Esophagus muscularis mucosa (tissue), 4 donors: Measurements from ENCODE around the gene SKIC8. TPM values are rescaled to one million over a fixed set of nuclear protein-coding genes. Genes with fewer than 3 reads are reported as not detected.

ENCODE experiments used
- DNase-seq: peaks from one replicate; pipeline ENCODE4 v3.0.0-alpha.2; 2017; ENCODE audit errors: extremely low spot score
- H3K27ac ChIP-seq, 4 donors: fragments of 200-600 bp; sonication (generic); replicated peaks in 1 of 4; 1 replicate in 3 of 4; 2 replicates in 1 of 4; pipeline ENCODE4 v1.5.1; 2016 to 2019; ENCODE audit warnings: mild to moderate bottlenecking in 1 of 4
- H3K27me3 ChIP-seq, 4 donors: fragments of 200-600 bp; sonication (generic); one replicate each; pipeline versions ENCODE4 v1.5.1 to v1.6.0; 2016 to 2019
- H3K36me3 ChIP-seq, 4 donors: fragments of 200-600 bp; sonication (generic); one replicate each; pipeline ENCODE4 v1.5.1; 2016 to 2019
- H3K4me1 ChIP-seq, 4 donors: fragments of 200-600 bp; sonication (generic); one replicate each; pipeline ENCODE4 v1.5.1; 2016 to 2019
- H3K4me3 ChIP-seq, 4 donors: fragments of 200-600 bp; sonication (generic); 1 replicate in 2 of 4; 2 replicates in 2 of 4; pipeline ENCODE4 v1.5.1; 2016 to 2019; ENCODE audit warnings: mild to moderate bottlenecking in 4 of 4, moderate library complexity in 1 of 4
- H3K9me3 ChIP-seq, 4 donors: fragments of 200-600 bp; sonication (generic); 1 replicate in 3 of 4; 2 replicates in 1 of 4; pipeline ENCODE4 v1.5.1; 2016 to 2019
- CTCF ChIP-seq, 3 experiments: fragments of 200-600 bp in 2 of 3; fragments of 450-650 bp in 1 of 3; sonication (generic) in 2 of 3; IDR thresholded peaks; one replicate each; pipeline ENCODE4 v1.5.1; 2017 to 2019; ENCODE audit warnings: antibody characterized with exemption in 3 of 3, mild to moderate bottlenecking in 2 of 3, moderate library complexity in 1 of 3
- EP300 ChIP-seq: sonication (generic); formaldehyde crosslinking; IDR thresholded peaks from one replicate; pipeline ENCODE4 v1.6.1; 2017; ENCODE audit warnings: antibody characterized with exemption
- POLR2A ChIP-seq: fragments of 450-650 bp; IDR thresholded peaks from one replicate; pipeline ENCODE4 v1.6.1; 2017; ENCODE audit warnings: antibody characterized with exemption, moderate library complexity, mild to moderate bottlenecking, low read depth
- POLR2AphosphoS5 ChIP-seq, 2 donors: sonication (generic); formaldehyde crosslinking; IDR thresholded peaks; one replicate each; pipeline ENCODE4 v1.6.1; 2017; ENCODE audit warnings: antibody characterized with exemption in 2 of 2
- WGBS: methylation state at CpG from one replicate; pipeline ENCODE4 v1.1.5; 2018; 5-methylcytosine and 5-hydroxymethylcytosine counted together
- intact Hi-C: fragments of 100-400 bp; cut with DNase I; formaldehyde crosslinking; loops from one replicate; pipeline ENCODE4 v1.15.1; 2023
- total RNA-seq, 4 donors: library from RNA; depleted of rRNA; stranded (reverse); fragments of >200 nt; gene quantifications; one replicate each; pipeline versions ENCODE4 v1.1.0 to v1.2.1, GENCODE V29; 2016

SKIC8 gene
- total RNA-seq, 4 donors from 2014 or later = 34.7 to 52.7 (median 42.7) TPM

DNA sequence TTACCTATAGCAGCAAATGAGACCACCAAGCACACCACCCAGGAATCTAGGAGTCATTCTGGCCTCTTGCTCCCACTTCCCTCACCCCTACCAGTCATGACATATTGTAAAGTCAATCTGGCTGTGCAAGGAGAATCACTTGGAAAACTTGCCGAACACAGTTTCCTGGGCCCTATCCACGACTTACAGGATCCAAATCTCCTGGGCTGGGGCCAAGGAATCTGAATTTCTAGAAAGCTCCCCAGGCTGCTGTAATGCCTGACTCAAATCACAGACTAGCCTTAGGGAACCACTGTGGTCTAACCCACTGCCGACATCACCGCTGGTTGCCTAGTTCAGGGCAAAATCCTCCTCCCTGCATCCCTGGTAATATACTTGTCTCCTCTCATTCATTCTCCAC is 36.6 kb upstream of the SKIC8 start:
- intact Hi-C loops = no loop called here
- DNase-seq = no peak
- WGBS = 93% methylated on average over 4 of the region's 4 CpGs
- Histone ChIP-seq H3K4me1 (peaks cover 6 to 13% (median 8%) of the 10 kb centered on the region in 4 donors), H3K9me3 (no peaks in the 10 kb centered on the region), H3K27me3 (peaks cover 0 to 61% (median 16%) of the 10 kb centered on the region in 4 donors), H3K4me3 (no peak overlapping the region), H3K27ac (no peak overlapping the region), H3K36me3 (no peaks in the 10 kb centered on the region)
- TF ChIP-seq CTCF (IDR thresholded peaks at IDR 0.05) (no peak), POLR2A (no peak), POLR2AphosphoS5 (IDR thresholded peaks at IDR 0.05) (no peak), EP300 (no peak)

- intact Hi-C loops = no loop called here
- H3K27me3 ChIP-seq = peaks cover 0 to 49% (median 5%) of the 10 kb centered on the region in 4 donors
- 95% methylated on average over 3 of the region's 3 CpGs for WGBS
- no peak for DNase-seq
- no peaks in the 10 kb centered on the region for H3K9me3 ChIP-seq
- H3K36me3 ChIP-seq = no peaks in the 10 kb centered on the region
- TF ChIP-seq POLR2A = no peak
- no peak for TF ChIP-seq EP300
- TF ChIP-seq POLR2AphosphoS5 (IDR thresholded peaks at IDR 0.05) = no peak
- TF ChIP-seq CTCF (IDR thresholded peaks at IDR 0.05) = no peak
- H3K4me3 ChIP-seq = no peak overlapping the region
- H3K27ac ChIP-seq = no peak overlapping the region
- H3K4me1 ChIP-seq = peaks cover 0 to 1% (median 0%) of the 10 kb centered on the region in 4 donors
These were observed 35.4 kb upstream of the SKIC8 start for GRCh38 chr15:78334845-78335244.

GRCh38 chr15:78329625-78330024 is 30.2 kb upstream of the SKIC8 start:
- no peak for TF ChIP-seq CTCF (IDR thresholded peaks at IDR 0.05)
- TF ChIP-seq POLR2AphosphoS5 (IDR thresholded peaks at IDR 0.05) = no peak
- TF ChIP-seq POLR2A = no peak
- H3K4me3 ChIP-seq = no peak overlapping the region
- intact Hi-C loops = no loop called here
- DNase-seq = no peak
- H3K36me3 ChIP-seq = no peaks in the 10 kb centered on the region
- no peaks in the 10 kb centered on the region for H3K4me1 ChIP-seq
- H3K9me3 ChIP-seq = no peaks in the 10 kb centered on the region
- no peaks in the 10 kb centered on the region for H3K27me3 ChIP-seq
- H3K27ac ChIP-seq = no peak overlapping the region
- 59% methylated on average over 4 of the region's 4 CpGs for WGBS

- no peak for DNase-seq
- H3K27ac ChIP-seq = no peak overlapping the region
- intact Hi-C loops = no loop called here
- no peak for TF ChIP-seq POLR2A
- TF ChIP-seq CTCF (IDR thresholded peaks at IDR 0.05) = no peak
- no peak for TF ChIP-seq POLR2AphosphoS5 (IDR thresholded peaks at IDR 0.05)
- TF ChIP-seq EP300 = no peak
- H3K4me1 ChIP-seq = no peaks in the 10 kb centered on the region
- 67% methylated on average over 1 of the region's 1 CpG for WGBS
- H3K4me3 ChIP-seq = no peak overlapping the region
- no peaks in the 10 kb centered on the region for H3K27me3 ChIP-seq
- no peaks in the 10 kb centered on the region for H3K9me3 ChIP-seq
- H3K36me3 ChIP-seq = no peaks in the 10 kb centered on the region
These were observed 28.1 kb upstream of the SKIC8 start for GRCh38 chr15:78327466-78327865.

GRCh38 chr15:78325092-78325843 is 25.9 kb upstream of the SKIC8 start:
- H3K9me3 ChIP-seq = no peaks in the 10 kb centered on the region
- TF ChIP-seq EP300 (no peak), CTCF (IDR thresholded peaks at IDR 0.05) (no peak), POLR2A (no peak), POLR2AphosphoS5 (IDR thresholded peaks at IDR 0.05) (no peak)
- H3K36me3 ChIP-seq = no peaks in the 10 kb centered on the region
- H3K4me3 ChIP-seq = no peak overlapping the region
- intact Hi-C loops = no loop called here
- H3K27me3 ChIP-seq = no peaks in the 10 kb centered on the region
- WGBS = 74% methylated on average over 7 of the region's 7 CpGs
- H3K4me1 ChIP-seq = no peaks in the 10 kb centered on the region
- DNase-seq = no peak
- no peak overlapping the region for H3K27ac ChIP-seq
